Measurements from ENCODE around the gene TMEM132C.

The TMEM132C gene

DNA sequence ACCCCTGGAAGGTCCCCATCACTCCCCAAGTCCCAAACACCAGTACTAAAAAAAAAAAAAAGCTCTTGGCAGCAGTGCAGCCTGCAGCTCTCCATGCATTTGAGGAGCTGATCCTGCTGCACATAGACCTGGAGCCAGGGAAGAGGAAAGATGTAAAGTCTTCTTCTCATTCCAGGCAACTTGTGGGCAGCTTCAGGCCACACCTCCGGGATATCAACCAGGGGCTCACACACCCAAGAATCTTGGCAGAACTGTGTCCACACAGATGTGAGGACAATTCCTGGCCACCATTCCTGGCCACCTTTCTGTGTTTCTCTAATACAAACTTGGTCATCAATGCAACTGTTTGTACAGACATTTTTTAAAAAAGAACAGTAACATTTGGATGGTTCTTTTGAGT, 72.7 kb downstream of the TMEM132C start:
- DNase-seq = no peak

DNA sequence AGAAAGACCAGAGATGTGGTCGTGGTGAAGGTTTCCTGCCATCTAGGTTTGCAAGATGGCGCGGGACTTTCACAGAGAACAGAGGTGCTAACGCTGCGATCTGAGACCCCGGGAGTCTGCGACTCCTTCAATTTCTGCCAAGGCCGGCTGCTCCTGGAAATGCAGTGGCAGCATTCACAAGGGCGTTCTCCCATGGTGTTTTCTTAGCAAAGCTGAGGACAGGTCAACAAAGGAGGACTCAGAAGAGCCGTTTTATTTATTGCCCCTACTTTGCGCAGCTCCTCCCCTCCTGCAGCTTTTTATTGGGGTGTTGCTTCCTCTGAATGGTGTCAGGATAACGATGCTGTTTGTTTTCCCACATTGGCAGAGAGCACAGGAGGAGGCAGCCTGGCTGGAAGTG, 86.3 kb downstream of the TMEM132C start:
- no peak for DNase-seq

DNA sequence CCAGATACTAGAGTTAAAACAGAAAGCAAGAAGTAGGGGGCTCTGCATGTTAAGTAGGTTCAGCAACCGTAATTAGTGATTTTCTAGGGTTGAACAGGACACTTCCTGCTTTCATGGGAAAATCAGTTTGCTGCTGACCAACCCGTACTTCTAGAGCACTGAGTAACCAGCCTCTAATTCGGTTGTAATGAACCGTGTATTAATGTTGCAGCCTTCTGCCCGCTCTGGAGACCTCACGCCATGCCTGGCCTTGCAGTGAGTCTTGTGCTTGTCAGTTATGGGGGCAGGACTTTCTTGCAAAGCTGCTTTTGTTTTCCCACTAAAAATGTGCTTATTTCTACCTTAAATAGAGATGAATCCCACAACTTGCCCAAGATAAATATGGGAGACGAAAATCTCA, 89.6 kb downstream of the TMEM132C start:
- no peak for DNase-seq

DNA sequence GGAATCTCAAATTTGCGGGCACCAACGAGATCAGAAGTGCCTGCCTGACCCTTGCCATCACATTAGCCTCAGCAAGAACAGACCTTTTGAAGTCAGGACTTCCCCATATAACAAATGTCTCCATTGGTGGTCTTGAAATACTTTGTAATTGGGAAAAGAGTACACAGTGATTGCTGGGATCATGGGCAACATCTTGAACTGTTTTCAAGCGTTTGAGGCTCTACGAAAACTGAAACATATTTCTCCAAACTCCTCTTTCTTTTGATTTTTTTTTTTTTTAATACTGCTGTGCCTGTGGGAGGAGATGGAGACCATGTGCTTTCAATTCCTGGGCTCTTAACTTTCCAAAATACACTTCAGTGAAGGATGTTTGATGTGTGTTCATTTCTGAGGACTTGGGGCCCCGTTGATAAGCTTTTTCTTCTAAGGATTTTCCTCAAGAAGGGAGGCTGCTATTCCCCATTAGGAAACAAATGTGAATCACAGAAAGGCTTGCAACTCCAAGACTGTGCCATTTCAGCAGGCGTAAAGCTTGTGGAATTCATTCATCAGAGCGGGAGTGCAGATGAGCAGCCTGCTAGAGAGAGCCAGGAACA, 94.5 kb downstream of the TMEM132C start:
- no peak for DNase-seq

DNA sequence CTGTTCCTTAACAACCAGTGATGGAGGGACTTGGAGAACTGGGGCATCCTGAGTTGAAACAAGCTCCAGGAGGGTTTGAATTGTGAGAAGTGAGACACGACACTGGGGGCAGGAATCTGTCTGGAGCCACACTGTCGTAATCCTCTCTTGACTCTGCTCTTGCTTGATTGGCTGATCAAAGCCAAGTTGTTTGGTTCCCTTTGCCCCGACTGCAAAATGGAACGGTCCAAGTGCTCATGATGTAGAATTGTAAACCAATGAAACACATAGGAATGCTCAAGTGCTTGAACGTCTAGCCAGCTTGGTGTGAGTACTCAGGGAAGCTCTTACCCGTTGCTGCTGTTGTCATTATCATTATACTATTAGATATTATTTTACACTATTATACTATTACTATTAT, 98.1 kb downstream of the TMEM132C start:
- no peak for DNase-seq

DNA sequence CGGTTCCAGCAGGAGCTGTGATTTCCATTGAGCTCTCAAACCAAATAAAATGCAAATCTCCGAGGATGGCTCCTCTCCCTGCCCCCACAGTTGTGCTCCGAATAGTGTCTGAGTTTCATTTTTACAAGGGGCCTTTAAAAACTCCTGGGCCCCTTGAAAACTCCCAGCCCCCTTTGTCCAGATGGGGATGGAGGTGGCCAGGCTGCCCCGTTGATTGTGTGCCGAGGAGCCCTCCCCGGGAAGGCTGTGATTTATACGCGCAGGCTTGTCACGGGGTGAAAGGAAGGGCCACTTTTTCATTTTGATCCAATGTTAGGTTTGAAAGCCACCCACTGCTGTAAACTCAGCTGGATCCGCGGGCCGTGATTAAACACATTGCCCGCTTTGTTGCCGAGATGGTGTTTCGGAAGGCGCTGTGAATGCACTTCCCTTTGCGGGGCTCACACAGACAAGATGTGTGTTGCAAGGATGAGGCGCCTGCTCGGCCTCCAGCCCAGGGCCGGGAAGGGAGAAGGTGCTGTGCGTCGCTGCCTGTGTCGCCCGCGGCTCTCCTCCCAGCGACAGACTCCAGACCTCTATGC, 98.8 kb downstream of the TMEM132C start:
- no peak for DNase-seq

DNA sequence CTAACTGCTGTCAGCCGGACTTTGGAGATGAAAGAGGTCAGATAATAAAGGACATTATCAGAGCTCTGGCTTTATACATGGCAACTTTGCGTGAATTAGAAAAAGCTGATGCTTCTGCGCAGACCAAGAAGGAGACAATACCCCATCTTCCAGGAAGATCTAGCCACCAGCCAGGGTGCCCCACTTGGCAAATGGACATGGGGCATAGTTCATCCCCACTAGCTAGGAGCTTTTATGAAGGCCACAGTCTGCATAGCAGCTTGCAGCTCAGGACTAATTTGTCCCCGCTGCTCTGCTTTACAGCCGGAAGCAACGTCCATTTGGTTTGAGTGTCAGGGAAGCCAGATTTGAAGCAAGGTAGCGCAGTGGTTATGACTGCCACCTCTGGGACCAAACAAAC, 101.0 kb downstream of the TMEM132C start:
- no peak for DNase-seq

DNA sequence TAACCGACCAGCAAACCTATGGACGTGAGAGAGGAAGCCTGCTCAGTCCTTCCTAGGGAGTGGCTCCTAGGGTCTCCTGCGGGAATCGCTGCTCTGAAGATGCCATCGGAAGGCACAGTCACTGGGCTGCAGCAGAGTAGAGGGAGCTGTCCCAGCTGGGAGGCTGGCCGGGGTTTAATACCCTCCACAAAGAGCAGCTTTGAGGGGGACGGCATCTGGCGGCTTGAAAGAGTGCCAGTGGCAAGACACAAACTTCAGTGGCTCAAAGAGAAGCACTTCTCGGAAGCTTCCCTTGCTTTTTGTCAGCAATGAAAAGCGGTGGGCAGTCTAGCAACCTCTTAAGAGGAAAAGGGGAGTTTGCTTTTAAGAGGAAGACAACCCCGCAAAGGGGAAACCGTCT, 114.6 kb downstream of the TMEM132C start:
- no peak for DNase-seq

DNA sequence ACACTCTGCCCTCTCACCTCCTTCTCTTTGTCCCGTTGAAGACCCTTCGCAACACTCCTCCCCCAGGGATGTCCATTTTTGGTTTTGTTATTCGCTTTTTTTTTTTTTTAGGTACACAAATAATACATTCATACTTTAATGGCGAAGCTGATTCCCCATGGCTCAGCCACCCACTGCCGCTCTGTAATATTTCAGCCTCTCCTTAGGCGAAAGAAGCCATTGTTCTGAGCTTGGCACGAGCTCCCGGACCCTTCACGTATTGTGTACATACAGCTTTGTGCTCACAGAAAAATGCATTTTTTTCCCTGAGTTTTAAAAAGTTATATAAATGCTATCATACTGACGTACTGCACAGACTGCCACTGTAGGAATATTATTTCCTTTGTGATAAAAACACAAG, 115.0 kb downstream of the TMEM132C start:
- DNase-seq = no peak

DNA sequence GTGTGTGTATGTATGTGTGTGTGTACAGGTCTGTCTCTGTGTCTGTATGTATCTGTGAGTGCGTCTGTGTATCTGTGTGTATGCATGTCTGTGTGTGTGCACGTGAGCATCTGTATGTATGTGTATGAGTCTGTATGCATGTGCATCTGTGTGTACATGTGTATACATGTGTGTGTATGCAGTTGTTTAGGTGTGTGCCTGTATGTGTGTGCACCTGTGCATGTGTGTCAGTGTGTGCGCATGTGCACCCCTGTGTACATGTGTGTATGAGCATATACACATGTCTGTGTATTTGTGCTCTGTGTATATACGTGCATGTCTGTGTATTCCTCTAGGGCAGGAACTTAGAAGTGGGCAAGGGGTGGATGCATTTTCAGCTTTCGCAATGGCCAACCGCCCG, 116.0 kb downstream of the TMEM132C start:
- no peak for DNase-seq

DNA sequence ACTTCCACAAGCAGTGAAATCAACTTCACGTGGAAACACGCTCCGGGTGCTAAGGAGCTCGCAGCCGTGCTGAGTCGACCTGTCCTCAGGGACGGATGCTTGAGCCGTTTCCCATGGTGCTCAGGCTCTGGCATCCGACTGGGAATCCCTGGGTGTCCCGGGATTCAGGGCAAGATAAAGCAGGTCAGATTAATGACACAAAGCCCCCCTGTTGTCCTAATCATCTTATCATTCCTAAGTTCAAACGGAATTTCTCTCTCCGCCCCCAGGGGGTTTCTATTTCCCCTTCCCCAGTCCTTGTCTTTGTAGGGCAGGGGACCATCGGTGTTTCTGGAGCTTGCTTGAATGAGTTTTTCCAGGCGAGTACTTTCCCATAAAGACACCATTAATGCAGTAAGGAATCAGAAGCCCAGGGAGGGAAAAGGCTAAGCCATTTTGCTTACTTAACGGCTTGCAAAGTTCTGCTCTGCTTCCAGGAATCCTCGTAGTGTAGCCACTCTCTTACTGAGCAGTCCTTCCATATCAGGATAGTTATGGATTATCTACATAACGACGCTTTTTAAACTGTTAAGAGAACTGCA, 116.5 kb downstream of the TMEM132C start:
- no peak for DNase-seq

DNA sequence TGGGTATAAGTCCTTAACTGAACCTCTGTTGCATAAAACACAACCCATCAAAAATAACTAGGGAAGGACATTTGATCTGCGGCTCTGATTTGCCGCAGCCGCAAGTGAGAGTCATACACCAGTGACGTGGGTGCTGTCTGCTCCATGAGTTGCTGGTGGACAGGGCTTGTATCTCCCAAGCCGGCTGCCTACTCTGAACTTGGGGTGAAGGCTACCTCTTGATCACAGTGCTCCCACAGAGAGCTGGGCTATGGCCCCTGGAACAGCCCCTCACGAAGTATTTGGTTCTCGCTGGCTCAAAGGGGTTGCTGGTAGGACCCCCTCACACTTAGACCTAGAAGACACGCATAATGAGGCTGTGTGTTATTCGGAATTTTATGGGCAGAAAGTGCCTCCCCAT, 118.8 kb downstream of the TMEM132C start:
- no peak for DNase-seq

DNA sequence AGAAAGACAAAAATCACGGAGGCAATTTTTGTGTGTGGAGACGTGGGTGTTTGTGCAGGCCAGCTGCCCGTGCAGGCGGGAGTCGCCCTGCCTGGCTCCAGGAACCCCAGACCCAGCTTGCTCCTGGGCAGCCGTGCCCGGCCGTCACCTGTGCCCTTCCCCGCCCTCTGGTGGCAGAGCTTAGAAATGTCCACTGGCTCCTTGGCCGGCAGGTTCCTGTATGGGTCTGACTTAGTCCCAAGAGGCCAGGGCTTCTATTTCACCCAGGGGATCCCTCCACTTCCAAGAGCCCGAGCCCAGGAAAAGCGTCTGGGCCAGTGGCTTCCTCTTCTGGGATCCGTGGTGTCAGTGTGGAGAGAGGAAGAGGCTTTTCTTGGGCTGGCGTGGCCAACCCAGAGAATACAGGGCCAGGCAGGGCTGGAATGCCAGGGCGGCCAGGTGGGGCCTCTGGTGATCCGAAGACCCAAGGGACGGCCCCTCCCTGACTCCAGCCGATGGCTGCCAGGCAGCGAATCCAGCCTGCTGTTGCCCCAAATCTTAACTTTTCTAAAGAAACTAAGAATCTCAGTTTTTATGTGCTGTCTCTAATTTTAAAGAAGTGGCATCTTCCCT, 120.9 kb downstream of the TMEM132C start:
- peak; percentile 46 for DNase-seq

DNA sequence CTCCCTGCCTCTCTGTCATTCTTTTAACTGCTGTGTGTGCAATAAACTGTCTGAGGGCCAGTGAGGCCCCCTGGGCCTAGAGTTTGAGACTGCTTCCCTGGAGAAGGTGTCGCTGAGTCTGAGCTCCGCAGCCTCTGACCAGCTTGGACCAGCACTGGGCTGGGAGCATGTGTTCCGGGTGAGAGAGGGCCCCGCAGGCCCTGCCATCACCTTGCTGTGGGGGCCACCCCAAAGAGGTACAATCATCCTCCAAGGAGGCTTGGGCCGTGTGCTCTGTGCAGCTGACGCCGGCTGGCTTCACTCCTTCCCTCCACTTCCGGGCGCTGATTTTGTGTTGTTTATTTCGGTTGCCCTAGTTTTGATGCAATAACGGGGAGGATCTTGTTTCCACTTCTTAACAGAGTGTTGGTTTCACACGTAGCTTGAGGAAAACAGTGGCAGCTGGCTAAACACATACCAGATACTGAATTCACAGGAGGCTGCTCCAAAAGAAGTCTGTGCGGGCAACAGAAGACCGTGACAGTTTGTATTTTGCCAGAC, 121.6 kb downstream of the TMEM132C start:
- no peak for DNase-seq

DNA sequence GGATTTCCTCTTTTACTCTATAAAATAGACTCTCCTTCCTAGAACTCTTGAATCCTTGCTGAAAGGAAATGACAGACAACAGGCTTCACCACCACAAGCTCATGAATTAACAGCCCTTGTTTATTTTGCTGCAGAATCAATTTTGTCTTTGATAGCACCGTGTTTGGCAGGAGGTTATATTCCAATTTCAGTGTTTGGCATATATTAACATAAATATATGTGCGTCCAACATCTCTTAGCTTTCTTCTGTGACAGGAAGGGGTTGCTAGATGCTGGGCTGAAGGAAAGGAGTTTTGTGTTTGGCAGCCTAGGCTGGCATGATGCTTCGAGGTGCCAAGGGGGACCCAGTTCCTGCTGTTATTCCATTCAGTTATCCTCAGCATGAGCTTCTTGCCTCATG, 126.4 kb downstream of the TMEM132C start:
- no peak for DNase-seq

DNA sequence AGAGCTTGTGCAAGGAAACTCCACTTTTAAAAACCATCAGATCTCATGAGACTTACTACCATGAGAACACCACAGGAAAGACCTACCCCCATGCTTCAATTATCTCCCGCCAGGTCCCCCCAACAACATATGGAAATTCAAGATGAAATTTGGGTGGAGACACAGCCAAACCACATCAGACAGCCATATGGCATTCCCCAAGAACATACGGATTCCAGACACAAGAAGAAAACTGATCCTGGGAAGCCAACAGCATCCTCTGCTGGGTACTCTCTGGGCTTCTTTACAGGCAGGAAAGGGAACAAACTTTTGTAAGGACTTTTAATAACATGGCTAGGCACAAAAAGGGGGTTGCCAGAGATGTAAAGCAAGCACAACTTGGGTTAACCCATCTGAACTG, 127.2 kb downstream of the TMEM132C start:
- no peak for DNase-seq

DNA sequence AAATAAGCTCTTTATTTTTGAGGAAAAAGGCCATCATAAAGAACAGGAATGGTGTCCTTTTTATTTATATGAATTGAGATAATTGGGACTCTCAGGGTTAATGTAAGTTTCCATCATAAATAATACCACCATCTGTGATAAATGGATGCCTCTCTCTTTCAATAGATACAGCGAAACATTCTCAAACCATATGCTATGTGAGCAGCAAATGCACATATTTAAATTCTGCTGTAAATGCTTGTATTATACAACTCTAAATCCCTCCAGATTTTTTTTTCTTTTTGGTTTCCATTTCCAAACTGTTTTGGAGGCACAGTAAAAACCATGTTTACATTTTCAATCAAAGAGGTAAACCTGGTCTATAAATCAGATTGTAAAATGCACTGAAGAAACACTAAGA, 132.3 kb downstream of the TMEM132C start:
- DNase-seq = no peak

DNA sequence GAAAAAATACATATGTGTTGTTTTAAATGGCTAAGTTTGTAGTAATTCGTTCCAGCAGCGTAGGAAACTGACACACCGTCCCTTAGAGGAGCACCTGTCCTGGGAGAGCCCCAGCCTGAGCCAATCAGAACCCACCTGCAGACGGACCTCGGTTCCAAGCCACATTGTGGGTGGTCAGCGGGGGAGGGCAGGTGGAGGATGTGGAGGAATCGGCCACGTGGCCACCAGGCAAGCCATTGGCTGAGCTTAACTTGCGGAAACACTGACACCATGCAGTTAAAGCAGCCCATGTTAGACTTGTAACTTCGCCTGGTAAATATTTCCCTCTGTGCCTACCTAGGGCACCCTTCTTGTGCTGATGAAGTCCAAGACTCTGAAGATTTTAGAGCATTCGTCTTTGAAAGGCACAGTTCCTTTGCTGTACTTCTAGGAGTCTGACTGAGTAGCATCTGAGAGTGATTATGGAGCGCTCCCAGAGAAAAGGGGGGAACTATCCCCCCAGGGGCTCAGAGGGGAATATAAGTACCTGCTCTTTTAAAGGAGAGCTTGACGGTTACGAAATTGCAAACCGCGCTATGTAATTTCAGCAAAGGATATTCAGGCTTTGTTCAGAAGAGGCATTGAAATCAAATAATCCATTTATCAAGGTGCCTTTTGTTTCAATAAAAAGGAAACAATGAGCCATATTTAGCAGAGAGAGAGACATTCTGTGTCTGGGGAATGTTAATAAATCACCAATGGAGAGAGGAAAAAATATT, 135.7 kb downstream of the TMEM132C start:
- DNase-seq = no peak

DNA sequence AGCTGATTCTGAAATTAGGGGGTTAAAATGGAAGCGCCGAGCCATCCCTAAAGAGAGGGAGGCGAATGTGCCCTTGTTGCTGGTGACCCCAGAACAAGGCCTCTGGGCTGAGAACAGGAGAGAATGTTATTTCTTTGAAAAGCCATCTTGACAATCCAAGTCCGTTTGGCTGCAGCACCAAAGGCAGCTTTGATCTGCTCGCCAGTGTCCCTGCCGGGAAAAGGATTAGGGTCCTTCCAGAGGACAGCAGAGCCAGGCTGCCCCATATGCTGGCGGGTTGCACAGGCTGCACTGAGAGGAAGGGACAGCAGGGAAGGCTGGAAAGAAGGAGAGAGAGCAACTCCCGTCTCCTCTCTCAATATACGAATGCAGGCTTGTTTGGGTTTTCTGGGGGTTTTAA, 141.7 kb downstream of the TMEM132C start:
- DNase-seq = no peak

DNA sequence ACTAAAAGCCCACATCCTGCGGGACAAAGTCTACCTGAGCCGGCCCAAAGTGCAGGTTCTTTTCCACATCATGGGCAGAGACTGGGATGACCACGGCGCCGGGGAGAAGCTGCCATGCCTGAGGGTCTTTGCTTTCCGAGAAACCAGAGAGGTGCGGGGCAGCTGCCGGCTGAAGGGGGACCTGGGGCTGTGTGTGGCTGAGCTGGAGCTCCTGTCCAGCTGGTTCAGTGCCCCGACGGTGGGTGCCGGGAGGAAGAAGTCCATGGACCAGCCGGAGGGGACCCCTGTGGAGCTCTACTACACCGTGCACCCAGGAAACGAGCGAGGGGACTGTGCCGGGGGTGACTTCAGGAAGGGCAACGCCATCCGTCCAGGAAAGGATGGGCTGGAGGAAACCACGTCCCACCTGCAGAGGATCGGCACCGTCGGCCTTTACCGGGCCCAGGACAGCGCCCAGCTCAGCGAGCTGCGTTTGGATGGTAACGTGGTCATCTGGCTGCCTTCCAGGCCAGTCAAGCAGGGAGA, 148.1 kb downstream of the TMEM132C start:
- DNase-seq = no peak

DNA sequence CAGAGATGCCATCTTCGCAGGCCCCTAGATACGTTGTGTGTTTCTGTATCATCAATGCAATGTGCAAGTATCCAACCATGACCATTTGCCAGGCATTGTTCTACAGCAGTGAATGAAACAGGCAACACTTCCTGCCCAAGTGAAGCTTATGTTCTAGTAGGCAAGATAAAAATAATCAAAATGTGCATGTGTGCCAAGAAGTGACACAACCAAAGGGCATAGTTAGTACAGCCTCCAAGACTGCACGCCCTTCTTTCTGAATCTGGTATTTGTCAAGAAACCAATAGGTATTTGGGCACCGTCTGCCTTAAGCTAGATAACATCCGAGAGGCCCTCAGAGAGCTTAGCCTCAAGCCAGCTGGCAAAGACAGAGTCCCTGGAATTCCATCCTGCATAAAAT, 152.0 kb downstream of the TMEM132C start:
- DNase-seq = no peak

DNA sequence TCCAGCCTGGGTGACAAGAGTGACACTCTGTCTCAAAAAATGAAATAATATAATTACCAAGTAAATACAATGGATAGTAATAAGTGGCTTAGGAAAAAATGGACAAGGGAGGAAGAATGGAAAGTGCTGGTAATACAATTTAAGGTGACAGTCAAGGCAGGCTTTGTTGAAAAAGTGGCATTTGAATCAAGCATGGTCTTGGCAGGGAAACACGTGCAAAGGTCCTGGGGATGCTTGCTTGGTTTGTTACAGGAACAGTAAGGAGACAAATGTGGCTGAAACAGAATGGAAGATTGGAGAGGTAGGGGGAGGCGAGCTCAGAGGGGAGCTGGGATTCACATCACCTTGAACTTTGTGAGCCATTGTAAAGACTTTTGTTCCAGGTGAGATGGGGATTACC, 153.2 kb downstream of the TMEM132C start:
- DNase-seq = no peak

DNA sequence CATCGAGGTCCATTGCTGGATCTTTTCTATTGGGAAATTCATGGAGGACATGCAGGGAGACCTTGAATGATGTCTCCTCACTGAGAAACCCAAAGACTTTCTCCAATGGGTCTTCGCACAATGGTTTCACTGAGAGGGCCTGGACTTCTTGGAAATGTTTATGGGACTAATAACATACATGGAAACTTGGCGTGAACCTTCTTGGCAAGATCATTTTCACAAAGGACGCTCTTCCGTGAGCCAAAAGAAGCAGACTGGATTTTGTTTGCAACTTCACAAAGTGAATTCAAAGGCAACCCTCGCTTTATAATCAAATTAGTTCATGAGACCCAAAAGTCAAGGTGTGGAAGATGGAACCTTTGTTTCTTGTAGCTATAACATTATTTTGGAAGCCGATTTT, 154.4 kb downstream of the TMEM132C start:
- DNase-seq = no peak
